GM19035 (cell line): ENCODE data around the gene SPATS2.
"Not testable (repeated sequence)": the region's sequence is repeated elsewhere in the genome, so short reads cannot be mapped to it uniquely, and the experiment has no call there.

Experiments used
- ATAC-seq: cut with Tn5 transposase; IDR thresholded peaks from one replicate; pipeline ENCODE4 v1.9.1; 2021; ENCODE audit not compliant: unreplicated experiment

Gene SPATS2

DNA sequence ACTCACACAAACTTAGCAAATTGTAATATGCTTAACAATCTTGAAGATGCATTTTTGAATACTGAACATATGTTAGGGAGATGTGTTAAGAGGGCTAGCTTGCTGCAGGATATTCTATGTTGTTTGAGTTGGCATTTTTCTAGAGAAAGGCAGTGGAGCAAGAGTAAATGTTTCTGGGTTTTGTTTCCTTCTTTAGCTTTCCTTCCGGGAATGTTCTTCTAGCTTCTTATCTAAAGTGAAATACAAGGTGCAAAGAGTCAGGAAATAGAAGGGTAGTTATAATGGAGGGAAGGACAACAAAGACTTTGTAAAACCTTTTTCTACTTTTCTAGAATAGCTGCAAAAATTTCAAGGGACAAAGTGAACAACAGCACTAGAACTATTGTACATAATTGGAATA lies 94.0 kb downstream of the SPATS2 start:
- no peak for ATAC-seq

DNA sequence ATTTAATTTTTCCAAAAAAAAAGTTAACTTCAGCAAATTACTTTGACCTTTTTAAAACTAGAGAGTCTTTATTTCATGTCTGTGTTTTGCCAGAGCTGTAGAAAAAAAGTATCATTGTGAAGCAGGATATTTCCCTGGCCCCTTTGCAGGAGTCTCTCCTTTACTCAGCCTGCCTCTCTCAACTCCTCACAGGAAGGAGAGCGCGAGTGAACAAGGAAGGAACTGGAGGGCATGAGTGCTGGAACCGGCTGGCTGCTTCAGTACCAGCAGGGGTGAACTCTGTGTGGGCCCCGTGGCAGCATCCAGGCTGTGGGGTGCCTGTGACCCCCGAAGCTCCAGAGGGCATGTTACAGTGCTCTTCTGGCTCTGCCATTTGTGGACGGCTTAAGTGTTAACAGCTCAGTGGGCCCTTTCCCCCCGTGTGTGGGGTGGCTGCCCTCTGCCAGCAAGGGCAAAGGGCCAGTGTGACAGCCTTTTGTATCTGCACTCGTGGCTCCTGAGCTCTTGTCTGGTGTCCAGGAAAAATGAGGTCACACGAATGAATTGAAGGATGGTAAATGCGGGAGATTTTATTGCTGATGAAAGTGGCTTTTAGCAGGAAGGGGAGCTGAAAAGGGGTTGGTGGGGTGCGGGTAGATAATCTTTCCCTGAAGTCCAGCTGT lies 95.0 kb downstream of the SPATS2 start:
- ATAC-seq: no peak

DNA sequence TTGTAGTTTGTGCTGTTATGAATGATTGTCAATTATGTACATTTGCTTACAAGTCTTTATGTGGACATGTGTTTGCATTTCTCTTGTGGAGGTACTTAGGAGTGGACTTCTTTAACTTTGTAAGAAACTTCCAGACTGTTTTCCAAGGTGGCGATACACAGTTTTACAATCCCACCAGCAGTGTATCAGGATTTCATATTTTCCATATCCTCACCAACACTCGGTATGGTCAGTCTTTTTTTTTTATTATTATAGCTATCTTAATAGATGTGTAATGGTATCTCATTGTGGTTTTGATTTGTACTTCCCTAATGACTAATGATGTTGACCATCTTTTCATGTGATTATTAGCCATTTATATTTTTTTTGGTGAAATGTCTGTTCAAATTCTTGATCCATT lies 97.9 kb downstream of the SPATS2 start:
- ATAC-seq: no peak

DNA sequence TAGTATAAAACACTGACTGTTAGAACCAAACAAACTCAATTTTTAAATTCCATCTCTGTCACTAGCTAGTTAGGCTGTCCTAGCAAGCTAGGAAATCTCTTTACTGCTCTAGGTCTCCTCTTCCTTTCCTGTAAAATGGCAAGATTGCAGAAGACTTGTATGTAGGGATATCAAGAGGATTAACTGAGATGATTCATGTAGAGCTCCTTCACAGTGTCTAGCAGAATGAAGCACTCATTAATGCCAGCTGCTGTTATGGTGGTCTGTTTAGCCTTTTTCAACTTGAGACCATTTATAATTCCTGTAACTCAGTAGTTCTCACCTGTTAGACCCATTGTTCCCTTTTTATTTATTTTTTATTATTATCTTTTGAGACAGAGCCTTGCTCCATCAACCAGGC lies 103.7 kb downstream of the SPATS2 start:
- ATAC-seq: no peak

DNA sequence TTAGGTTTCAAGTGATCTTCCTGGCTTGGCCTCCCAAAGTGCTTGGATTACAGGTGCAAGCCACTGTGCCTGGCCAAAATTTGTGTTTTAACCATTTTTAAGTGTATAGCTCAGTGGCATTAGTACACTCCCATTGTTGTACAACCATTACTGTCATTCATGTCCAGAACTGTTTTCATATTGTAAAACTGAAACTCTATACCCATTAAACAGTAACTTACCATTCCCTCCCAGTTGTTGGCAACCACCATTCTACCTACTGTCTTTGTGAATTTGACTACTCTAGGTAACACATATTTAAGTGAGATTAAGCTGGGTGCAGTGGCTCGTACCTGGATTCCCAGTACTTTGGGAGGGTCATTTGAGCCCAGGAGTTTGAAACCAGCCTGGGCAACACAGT lies 104.3 kb downstream of the SPATS2 start:
- no peak for ATAC-seq

DNA sequence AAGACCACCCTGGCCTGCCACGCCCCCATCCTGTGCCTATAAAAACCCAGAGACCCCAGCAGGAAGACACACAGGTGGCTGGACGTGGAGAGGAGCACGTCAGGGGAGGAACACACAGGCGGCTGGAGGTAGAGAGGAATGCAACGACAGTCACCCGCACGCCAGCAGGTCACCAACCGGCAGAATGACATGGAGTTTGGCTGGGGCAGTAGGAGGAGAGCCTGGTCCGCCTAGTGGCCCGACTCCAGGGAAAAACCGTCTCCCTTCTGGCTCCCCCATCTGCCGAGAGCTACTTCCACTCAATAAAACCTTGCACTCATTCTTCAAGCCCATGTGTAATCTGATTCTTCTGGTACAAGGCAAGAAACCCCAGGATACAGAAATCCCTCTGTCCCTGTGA lies 108.8 kb downstream of the SPATS2 start:
- no peak for ATAC-seq

DNA sequence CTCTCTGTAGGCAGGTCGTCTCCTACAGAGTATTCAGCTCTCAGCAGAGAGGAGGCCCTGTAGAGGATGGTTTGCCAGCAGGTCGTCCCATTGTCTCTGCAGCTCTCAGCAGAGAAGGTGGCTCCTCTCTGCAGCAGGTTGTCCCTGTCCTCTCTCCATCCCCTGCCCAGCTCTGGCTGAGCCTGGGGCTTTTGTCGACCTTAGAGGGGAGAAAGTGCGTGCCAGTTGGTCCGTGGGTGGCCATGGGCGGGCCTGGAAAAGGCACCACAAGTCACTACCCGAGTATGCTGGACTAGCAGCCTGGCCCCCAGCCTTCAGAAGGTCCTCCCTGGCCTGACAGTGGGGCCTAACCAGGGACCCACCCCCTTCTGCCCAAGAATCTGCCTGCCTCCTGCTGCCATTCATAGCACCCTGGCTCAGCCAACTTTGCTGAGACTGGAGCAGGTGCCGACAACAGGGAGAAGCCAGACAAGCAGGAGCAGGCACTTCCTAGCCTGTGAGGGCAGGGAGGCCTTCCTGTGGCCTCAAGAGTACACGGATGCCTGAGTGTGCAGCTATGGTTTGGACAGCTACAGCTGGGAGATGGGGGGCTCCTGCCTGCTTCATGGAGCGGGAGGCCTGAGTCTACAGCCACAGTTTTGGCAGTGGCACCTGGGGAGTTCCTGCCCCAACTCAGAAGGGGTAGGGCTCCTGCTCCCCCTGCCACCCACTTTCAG lies 111.8 kb downstream of the SPATS2 start:
- ATAC-seq: no peak

DNA sequence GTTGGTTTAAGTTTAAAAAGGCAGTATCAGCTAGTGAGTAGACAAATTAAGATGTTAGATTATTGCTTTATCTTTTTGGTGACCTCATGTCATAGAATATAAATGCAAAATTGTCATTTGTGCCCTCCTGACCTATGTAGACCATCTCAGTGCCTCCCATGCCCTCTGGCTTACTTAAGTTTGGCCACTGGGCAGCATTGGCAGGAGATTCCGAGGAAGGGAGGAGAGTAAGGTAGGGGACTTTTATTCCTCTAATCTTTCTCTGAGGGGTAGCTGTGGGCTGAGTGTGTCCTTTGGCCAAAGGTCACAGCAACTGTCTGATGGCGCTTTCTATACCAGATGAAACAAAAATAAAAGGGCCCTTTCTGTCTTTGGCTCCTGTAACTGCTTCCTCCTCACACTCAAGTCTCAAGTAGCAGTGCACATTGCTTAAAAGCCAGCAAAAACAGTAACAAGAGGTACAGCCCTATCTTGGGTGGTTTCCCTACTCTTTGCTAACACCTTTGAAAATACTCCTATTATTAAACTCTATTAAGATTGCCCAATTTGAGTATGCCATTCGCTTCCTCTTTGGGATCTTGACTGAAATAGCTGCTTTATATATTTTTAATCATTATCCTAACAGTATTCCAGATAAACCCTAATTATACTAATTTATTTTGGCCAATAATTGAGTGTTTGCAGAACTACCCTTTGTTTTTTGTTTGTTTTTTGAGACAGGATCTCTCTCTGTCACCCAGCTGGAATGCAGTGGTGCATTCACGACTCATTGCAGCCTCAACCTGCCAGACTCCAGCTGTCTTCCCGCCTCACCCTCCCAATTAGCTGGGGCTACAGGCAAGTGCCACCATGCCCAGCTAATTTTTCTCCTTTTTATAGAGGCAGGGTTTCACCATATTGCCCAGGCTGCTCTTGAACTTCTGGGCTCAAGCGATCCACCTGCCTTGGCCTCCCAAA lies 115.1 kb downstream of the SPATS2 start:
- ATAC-seq: no peak

DNA sequence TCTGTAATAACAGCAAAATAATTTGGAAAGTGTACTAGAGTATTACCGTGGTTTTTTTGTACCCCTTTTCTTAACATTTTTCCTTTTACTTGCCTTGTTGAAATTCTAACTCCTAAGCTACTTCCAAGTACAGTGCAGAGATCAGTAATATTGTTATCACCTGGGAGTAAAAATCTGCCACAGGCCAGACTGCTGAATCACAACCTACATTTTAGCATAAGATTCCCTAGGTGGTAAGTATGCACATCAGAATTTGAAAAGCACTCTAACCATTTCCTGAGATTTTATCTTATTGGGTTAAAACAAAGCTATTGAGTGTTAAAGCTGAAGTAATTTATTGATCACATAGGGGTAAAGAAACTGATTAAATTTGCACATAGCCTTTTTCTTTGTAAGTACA lies 116.4 kb downstream of the SPATS2 start:
- ATAC-seq: no peak

DNA sequence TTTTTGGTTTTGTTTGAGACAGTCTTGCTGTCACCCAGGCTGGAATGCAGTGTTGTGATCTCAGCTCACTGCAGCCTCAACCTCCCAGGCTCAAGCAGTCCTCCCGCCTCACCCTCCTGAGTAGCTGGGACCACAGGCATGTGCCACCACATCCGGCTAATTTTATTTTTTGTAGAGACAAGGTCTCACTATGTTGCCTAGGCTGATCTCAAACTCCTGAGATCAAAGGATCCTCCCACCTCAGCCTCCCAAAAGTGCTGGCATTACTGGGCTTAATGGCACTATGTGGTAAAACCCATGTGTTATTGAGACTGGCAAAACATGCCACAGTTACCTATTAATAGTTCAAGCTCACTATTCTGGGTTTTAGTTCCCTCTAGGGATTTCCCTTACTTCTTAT lies 120.3 kb downstream of the SPATS2 start:
- ATAC-seq: no peak

DNA sequence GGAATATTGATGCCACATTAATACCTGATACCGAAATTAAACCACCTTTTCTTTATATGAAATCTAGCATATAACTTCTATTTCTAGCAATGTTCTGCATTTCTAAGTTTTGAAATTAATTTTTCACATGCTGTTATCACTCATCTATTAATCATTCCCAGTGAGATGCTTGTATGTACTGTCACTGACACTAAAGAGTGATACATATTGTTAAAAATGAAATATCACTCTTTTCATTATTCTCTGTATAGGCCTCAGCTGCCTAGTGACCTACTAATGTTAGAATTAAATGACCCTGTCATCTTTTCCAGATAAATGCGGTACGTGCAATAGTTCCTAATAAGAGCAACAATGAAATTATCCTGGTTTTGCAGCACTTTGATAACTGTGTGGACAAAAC lies 121.9 kb downstream of the SPATS2 start:
- no peak for ATAC-seq

DNA sequence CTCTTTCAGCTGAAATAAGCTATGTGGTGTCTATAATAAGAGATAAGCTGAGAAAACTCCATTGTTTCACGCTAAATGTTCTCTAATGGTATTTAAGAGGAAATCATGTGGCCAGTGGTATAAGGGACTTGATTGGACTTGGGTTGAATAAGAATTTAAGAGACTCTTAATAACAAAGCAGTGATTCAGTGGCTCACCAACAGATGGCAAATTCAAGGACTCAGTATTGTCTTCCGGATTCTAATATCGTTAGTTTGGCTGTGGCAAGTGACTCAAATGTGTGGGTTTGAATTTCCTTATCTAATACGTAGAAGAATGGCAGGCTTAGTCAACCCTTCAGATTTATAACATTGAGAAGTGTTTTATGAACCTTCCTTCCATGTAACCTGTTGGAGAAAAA lies 122.5 kb downstream of the SPATS2 start:
- ATAC-seq: no peak

DNA sequence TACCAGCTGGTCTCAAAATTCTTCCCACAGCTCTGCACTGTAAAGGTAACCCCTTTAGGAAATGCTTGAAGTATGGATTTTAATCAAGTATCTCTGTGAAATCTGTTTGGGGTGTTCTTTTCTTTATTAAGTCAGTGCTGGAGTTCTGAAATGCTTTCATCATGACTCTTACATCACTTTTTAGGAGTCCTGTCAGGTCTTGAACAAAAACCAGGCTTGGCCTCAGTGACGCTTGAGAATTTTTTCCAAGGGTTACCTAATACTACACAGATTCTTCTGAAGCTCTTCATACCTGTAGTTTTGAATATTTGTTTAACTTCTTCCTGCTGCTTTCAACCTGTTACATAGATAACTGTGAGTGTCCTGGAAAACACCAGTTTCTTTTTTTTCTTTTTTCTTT lies 124.6 kb downstream of the SPATS2 start:
- no peak for ATAC-seq

DNA sequence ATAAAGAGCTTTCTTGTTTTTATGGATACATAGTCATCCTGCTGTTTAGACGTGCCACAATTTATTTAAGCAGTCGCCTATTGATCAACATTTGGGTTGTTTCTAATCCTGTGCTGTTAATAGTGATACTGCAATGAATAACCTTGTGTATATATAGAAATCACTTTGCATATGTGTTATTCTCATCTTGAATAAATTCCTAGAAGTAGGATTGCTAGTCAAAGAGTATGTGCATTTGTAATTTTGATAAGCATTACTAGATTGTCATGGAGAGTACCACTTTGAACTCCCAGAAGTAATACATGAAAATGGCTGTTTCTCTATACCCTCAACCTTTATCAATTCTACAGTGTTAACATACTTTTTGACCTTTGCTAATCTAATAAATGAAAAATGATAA lies 126.6 kb downstream of the SPATS2 start:
- no peak for ATAC-seq

DNA sequence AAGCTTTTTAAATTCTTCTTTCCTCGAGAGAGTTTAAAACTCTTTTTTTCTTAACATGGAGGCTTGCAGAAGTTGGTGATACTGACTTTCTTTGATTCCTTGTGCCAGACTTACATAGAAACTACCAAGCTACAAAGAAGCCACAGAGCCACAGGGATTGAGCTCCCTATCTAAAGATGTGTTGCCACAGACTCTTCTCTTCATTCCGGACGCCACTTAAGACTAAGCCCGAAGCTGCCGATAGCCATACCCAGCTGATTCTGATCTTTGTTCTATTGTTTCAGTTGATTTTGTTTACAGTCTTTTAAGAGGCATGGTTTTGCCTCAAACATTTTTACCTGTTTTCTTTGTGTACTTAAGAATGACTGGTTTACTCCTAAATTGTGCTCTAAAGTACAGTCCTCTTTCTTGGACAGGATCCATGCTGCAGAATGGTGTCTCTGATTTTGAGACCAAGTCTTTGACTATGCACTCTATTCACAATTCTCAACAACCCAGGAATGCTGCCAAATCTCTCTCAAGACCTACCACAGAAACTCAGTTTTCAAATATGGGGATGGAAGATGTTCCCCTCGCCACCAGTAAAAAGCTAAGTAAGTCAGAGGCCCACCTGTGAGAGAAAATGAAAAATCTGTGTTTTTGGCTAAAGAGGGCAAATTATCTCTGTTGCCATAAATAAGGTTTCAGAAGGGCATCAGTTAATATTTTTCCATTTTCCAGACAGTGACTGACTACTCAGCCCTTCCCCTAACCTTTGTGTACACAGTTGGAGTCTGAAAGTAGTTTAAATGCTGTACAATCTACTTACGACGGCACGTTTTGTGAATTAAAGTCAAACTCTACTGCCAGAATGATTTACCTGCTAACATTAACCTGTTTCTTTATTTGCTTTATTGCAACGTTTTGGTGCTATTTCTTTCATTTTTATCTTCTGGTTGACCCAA lies 129.4 kb downstream of the SPATS2 start:
- ATAC-seq: no peak

DNA sequence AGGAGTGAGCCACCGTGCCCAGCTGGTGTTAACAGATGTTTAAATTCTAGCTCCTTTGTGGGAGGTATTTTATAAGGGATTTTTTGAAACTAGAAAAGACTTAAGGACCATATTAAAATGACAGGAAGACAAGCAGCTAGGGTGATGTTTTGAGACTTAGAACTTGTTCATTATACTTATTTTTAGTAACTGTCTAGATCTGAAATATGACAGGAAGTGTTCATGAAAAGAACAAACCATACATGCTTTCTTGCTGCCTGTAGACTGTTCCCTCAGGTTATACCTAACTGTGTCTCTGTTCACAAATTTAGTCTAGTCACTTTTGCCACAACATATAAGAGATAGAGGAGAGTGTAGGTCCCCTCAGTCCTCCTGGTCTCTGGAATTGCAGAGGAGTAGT lies 134.6 kb downstream of the SPATS2 start:
- ATAC-seq: no peak

DNA sequence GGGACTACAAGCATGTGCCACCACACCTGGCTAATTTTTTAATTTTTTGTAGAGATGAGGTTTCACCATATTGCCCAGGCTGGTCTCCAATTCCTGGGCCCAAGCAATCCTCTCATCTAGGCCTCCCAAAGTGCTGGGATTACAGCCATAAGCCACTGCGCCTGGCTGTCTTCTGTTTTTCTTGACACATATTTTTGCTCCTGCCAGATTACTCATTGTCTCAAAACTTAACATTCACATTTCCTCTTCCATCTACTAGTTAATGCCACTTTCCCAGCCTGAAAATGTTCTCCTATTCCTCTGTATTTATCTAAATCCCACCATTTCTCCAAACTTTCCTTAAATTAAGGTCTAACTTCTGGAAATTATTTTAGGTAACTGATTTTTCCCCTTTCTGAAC lies 135.3 kb downstream of the SPATS2 start:
- no peak for ATAC-seq

DNA sequence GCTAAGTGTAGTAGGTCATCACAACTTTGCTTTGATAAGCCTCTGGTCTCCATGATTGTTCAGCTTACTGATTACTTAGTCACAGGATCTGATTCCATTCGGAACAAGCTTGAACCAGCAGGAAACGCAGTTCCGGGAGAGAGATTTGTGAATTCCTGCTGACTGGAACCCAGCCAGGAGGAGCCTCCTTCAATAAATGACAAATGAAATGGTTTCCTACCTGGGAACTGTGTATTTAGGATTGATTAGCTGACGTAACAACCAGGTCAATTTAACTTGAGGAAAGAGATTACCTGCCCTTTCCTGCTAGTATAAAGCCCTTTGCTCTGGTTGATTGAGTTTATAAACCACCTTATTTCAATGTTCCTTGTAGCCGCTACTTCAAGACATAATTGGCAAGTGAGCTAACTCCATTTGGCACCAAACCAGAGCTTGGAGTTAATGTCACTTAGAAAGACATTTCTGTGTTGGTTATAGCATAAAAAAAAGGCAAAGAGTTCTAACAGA lies 136.5 kb downstream of the SPATS2 start:
- ATAC-seq: no peak

DNA sequence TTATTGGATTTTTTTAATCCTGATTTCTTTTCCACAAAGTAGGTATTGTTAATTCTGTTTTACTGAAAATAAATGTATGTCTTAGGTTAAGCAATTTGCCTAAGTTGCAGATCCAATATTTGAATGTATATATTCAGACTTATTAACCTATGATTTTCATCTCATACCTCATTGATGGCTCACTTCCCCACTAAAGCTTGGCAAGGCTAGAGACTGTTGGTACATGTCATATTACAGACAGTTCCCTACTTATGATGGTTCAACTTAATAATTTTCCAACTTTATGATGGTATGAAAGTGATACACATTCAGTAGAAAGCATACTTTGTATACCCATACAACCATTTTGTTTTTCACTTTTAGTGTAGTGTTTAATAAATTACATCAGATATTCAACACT lies 138.4 kb downstream of the SPATS2 start:
- no peak for ATAC-seq

DNA sequence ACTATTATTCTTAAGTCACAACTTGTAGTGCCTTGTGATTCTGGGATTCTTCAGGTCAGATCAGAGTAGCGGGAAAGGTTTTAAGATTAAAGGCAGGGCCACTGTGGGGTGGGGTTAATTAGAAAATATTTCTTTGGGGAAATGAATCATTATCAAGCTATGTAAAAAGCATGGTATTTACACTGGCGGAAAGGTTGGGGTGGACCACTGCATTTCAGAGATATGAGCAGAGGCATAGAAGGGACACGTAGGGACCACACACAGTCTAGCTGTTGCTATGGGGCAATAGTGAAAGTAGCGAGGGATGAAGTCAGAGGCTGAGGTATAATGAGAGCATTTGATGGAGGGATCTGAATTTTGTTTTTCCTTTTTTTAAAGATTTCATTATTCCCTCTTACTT lies 139.9 kb downstream of the SPATS2 start:
- no peak for ATAC-seq

DNA sequence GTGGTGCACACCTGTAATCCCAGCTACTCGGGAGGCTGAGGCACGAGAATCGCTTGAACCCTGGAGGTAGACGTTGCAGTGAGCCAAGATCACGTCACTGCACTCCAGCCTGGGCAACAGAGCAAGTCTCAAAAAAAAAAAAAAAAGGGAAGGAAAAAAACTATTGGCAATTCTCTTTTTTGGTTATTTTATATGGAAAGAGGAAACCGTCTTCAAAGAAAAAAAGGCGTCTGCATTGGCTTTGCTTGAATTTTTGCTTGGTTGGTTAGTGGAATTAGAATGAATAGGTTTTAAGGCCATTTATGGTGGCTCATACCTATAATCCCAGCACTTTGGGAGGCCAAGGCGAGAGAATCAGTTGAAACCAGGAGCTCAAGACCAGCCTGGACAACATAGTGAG lies 142.4 kb downstream of the SPATS2 start:
- not testable (repeated sequence) for ATAC-seq
